LoVo (cell line): ENCODE data around the gene BEST1.
"Not testable (repeated sequence)": the region's sequence is repeated elsewhere in the genome, so short reads cannot be mapped to it uniquely, and the experiment has no call there.

Experiments
- DNase-seq: peaks from one replicate; pipeline ENCODE4 v3.0.0-alpha.2; 2016; ENCODE audit warnings: low spot score

The BEST1 gene

GRCh38 chr11:61978703-61979661 is 28.8 kb downstream of the BEST1 start:
- DNase-seq: no peak

- no peak for DNase-seq
Measured at GRCh38 chr11:61980783-61981541, 30.8 kb downstream of the BEST1 start.

- no peak for DNase-seq
Measured at GRCh38 chr11:61983419-61983818, 33.3 kb downstream of the BEST1 start.

- no peak for DNase-seq
Measured at GRCh38 chr11:61985869-61986268, 35.7 kb downstream of the BEST1 start.

- DNase-seq: no peak
Measured at GRCh38 chr11:61994981-61995380, 44.8 kb downstream of the BEST1 start.

- no peak for DNase-seq
Measured at GRCh38 chr11:61996933-61997332, 46.8 kb downstream of the BEST1 start.

GRCh38 chr11:61999141-61999975 is 49.2 kb downstream of the BEST1 start:
- DNase-seq: peak; percentile 72

GRCh38 chr11:62000539-62001446 is 50.6 kb downstream of the BEST1 start:
- DNase-seq: no peak

GRCh38 chr11:62001450-62002191 is 51.5 kb downstream of the BEST1 start:
- peak; percentile 65 for DNase-seq

GRCh38 chr11:62002283-62002682 is 52.1 kb downstream of the BEST1 start:
- DNase-seq: not testable (repeated sequence)

GRCh38 chr11:62004473-62004872 is 54.3 kb downstream of the BEST1 start:
- no peak for DNase-seq

GRCh38 chr11:62008193-62008592 is 58.0 kb downstream of the BEST1 start:
- no peak for DNase-seq

GRCh38 chr11:62010935-62011528 is 60.9 kb downstream of the BEST1 start:
- DNase-seq: no peak

- no peak for DNase-seq
Measured at GRCh38 chr11:62011881-62012280, 61.7 kb downstream of the BEST1 start.

- DNase-seq: peak; percentile 50
Measured at GRCh38 chr11:62012451-62012831, 62.3 kb downstream of the BEST1 start.

- peak; percentile 61 for DNase-seq
Measured at GRCh38 chr11:62012832-62013461, 62.8 kb downstream of the BEST1 start.
